AG08395 (cell line): ENCODE results near the gene ZBTB48.
"Not testable (repeated sequence)": the region's sequence is repeated elsewhere in the genome, so short reads cannot be mapped to it uniquely, and the experiment has no call there.

Experiments used
- DNase-seq: peaks from one replicate; pipeline ENCODE4 v3.0.0; 2012; ENCODE audit warnings: mixed read lengths, low spot score

The ZBTB48 gene

GRCh38 chr1:6591222-6591621 lies 11.4 kb downstream of the ZBTB48 start:
- no peak for DNase-seq

DNA sequence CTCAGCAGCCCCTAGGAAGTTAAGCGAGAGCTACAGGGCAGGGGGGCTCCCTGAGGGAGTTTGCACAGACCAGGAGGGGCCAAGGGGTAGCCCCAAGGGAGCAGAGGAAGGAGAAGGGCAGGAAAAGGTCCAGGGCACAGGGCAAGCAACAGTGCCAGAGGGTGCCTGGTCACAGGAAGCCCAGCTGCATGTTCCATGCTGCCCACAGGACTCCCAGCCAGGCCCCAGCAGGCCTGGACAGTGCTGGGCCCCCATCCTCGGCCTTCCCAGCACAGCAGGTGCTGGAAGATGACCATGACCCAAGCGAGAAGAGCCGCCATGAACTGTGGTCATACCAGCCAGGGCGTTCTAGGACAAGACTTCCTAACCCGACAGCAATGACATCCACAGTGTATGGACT lies 11.8 kb downstream of the ZBTB48 start:
- DNase-seq, result no peak

DNA sequence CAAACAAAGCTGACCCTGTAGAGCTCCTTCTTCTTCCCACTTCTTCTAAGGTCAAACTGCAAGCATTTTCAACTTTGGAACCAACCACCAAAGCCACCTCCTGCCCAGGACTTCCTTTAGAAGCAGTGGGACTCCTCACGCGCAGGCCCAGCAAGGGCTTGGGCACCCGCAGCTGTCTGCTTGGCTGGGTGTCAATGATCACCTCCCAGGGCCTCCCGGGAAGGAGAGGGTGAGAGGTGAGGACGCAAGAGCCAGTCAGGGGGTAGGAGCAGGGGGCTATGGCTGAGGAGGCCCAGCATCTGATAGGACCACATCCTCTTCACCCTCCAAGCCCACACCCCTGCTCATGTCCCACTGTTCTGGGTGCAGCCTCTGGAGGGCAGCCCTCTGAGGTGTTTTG lies 12.6 kb downstream of the ZBTB48 start:
- DNase-seq, result no peak

DNA sequence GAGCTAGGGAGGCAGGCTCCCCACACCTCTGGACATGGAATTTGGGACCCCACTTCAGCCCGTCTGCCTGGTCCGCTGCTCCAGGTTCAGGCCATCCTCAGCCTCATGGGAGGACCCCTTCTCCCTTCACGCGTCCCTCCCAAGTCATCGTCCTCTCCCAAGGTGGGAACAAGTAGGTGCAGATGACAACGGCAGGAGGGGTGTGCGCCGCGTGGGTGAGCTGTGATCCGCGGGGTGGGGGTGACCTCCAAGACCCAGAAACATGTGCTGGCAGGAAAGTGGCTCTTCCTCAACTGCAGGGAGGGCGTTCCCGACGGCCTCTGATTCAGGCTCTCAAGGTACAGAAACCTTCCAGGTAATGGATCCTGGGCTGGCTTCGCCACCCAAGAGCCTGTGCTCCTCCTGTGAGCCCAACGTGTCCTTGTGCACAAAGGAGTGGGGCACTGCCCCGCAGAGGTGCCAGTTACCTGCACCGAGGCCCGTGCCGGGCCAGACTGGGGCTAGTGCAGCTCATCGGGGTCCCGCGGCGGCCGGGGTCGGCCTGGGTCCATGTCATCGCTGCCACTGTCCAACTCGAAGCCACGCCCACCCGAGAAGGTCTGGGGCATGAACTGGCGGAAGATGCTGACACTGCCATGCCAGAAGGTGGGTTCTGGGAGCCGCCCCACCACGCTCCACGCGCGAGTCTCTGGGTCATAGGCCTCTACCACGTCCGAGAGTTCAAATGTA lies 13.2 kb downstream of the ZBTB48 start:
- DNase-seq, result no peak

GRCh38 chr1:6593810-6594209 lies 14.0 kb downstream of the ZBTB48 start:
- no peak for DNase-seq

GRCh38 chr1:6594977-6595740 lies 15.4 kb downstream of the ZBTB48 start:
- DNase-seq, result no peak

GRCh38 chr1:6596351-6596750 lies 16.6 kb downstream of the ZBTB48 start:
- no peak for DNase-seq

DNA sequence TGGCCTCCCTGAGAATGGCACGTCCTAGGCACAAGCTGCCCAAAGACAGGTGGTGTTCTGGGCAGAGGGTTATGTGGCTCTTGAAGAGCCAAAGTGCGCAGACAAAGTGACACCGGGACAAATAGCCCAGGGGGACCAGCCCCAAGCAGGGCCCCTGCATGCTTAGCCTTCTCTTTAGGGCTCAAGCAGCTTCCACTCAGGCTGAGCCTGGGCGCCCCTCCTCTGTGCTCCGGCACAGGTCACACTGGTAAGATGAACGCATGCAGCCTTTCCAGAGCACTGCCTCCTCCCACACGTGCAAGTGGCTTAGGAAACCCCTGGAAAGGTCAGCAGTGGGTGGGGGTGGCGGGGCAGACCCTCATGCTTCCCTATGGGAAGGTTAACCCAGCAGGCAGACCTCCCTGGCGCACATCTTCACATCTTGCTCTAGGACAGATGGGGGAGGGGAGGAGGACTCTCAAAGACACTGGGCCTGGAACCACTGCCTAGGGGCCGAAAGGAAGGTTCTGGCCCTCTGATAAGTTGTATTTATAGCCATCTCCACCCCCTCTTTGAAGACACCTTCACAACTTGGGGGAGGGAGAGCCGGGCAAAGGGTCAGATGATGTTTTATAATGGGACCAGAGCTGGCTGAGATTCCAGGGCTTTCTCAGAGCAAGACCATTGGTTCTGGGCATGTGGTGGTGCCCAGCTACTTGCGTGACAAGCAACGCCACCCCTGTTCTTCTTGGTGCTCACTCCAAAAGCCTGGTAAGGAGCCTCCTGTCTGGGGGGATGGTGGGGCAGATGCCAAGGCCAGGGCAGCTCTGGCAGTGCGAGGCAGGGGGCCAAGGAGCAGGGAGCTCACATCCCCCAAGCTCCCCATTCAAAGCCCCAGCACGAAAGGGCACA lies 17.3 kb downstream of the ZBTB48 start:
- no peak for DNase-seq

DNA sequence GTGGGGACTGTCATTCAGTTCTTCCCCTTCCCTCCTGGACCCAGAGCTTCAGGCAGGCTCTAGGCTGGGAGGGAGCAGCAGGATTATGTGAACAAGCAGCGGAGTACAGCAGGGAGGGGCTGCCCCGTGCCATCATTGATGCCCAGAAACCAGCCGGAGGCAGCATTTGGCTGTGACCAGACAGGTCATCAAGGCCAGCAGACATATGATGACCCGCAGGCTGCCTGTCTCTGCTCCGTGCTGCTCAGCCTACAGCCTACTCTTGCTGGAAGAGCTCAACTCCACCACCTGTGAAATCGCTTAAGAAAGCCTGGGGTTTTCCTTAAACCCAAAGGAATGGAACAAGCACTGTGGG lies 18.0 kb downstream of the ZBTB48 start:
- DNase-seq, result no peak

DNA sequence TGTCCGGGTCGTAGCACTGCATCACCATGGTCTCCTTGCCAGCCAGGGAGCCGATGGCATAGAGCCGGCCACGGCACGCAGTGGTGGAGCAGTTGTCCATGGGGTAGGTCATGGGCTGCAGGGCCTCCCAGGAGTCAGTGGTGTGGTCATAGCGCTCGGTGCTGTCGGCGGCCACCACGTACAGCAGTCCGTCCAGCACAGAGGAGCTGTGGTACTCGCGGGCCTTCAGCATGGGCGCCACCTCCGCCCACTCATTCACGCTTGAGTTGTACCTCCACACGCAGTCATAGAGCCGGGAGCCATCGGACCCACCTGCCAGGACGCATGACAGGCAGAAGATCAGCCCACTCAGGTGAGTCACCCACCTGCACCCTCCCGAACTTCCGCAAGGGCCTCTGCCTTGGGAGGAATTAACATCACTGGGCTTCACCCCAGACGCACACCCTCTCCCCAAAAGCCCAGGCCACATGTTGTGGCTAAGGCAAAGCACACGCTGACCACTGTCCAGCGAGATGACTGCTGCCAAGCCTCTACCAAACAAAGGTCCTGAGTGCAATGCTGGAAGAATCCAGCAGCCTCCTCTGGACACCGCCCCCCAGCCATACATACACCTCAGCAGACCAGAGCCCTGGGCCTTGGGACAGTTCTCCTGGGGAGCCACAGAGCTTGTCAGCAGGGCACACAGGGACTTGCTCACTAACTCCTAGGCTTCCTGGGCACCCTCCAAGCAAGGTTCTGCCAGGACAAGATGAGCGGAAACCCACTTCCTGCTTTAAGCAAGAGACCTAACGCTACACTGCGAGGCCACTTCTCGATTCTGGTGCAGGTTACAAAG lies 19.6 kb downstream of the ZBTB48 start:
- DNase-seq, result no peak

GRCh38 chr1:6599991-6600390 lies 20.2 kb downstream of the ZBTB48 start:
- DNase-seq, result not testable (repeated sequence)

GRCh38 chr1:6600410-6601048 lies 20.7 kb downstream of the ZBTB48 start:
- DNase-seq, result no peak

- DNase-seq, result peak; percentile 92
These were observed 21.5 kb downstream of the ZBTB48 start for GRCh38 chr1:6601049-6601922.

- DNase-seq, result no peak
These were observed 22.3 kb downstream of the ZBTB48 start for GRCh38 chr1:6601923-6602668.

- peak; percentile 94 for DNase-seq
These were observed 23.0 kb downstream of the ZBTB48 start, which contains the start of gene KLHL21 for GRCh38 chr1:6602669-6603237. TSS of gene KLHL21 (minus strand) at chr1:6602869. CDS start at chr1:6602817, 52 bp downstream.

DNA sequence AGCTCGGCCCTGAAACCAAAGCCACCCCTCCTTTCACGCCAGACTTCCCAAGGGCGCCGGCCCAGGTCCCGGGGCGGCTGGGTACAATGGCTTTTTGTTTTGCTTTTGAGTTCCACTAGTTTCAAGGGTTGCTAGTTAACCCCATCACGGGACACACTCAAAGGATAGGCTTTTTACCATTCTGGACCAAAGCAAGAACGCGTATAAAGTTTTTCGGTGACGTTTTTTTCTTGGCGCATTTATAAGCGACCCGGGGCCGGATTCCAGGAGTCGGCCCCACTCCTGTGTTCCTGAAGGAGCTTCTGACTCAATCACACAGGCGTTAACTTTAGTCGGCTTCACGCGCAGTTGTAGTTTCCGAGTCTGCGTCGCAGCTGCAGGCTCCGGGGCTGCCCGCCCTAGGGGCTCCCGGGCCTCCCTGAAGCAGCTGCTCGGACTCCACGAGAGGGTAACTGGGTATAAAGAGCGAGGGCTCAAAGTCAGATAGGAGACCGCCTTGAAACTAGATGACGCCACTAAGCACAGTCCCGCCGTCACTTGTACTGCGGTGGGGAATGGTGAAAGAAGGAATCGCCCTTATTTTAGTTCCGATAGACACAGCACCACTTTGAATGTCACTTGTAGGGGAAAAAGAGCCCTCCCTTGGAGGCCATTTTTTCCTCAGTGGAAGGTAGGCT lies 23.6 kb downstream of the ZBTB48 start:
- DNase-seq, result peak; percentile 37

DNA sequence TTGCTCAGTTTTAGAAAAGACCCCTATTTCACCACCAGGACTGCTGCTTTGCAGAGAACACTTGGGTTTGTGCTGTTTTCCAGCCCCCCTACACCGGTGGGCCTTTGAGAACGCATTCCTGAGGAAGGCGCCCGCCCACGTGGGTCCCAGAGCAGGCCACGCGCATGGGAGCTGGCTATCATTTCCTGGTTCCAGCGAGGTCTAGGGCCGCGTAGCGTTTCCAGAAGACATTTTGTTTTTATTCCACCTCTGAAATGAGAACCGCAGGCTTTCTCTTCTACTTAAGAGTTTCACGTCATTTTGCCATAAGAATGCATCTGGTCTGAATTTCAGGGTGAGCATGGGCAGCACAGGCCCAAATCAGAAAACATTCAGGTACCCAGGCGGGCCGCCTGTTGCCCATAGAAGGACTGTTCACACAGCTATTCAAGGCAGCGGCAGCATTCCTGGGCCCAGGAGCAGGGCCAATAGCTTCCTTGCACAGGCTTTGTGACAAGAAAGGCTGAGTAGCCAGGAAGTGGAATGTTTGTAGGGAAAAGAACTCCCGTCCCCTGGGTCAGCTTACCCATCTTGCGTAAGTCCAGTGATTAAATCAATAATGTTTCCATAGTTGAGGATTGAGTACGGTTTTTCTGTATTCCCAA lies 24.2 kb downstream of the ZBTB48 start:
- peak; percentile 83 for DNase-seq
